Kasumi-1 (cell line): ENCODE data around the gene SLC35A2.

Experiments used
- DNase-seq, 2 experiments: peaks; one replicate each; lab custom pipeline; 2025; lab: John Stamatoyannopoulos, UW

Gene SLC35A2

GRCh38 chrX:48911412-48912182 lies at the start of gene SLC35A2:
TSS of gene SLC35A2 (minus strand) at chrX:48911646. CDS start at chrX:48911636, 10 bp downstream.
- DNase-seq, result peak; percentile 64 to 77

DNA sequence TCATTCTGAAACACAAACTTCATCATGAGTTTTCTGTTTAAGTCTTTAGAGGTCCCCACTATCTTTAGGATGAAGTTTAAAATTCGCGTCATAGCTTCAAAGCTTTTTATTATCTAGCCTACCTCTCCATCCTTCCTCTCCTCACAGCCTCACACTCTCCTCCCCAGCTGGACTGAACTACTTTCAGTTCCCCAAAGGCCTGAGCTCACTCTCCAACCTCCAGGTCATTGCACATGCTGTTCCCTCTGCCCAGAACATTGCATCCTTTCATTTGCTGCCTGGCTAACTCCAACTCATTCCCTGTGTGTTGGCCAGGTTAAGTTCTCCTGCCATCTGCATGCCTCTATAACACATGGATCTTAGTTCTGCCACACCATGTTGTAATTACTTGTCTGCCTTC lies 48.8 kb upstream of the SLC35A2 start:
- no peak for DNase-seq

DNA sequence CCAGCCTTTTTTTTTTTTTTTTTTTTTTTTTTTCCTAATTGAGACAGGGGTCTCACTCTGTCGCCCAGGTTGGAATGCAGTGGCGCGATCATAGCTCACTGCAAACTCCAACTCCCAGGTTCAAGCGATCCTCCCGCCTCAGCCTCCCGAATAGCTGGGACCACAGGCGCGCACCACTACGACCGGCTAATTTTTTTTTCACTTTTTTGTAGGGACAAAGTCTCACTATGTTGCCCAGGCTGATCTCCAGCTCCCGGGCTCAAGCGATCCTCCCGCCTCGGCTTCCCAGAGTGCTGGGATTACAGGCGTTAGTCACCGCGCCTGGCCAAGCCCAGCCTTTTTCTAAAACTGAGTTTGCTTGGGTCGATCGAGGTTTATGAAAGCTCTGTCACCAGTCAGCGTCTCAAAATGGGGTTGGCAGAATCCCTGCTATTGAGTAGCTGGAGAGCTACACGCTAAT lies 47.2 kb upstream of the SLC35A2 start:
- peak; percentile 7 to 32 for DNase-seq

GRCh38 chrX:48957827-48958634 lies 46.6 kb upstream of the SLC35A2 start:
- DNase-seq, result peak; percentile 92 to 94

GRCh38 chrX:48957477-48957826 lies 46.0 kb upstream of the SLC35A2 start, which contains the start of gene OTUD5:
TSS of gene OTUD5 (minus strand) at chrX:48957607. CDS start at chrX:48957570, 37 bp downstream.
- peak; percentile 38 to 53 for DNase-seq

GRCh38 chrX:48956728-48957414 lies 45.4 kb upstream of the SLC35A2 start:
- no peak for DNase-seq

DNA sequence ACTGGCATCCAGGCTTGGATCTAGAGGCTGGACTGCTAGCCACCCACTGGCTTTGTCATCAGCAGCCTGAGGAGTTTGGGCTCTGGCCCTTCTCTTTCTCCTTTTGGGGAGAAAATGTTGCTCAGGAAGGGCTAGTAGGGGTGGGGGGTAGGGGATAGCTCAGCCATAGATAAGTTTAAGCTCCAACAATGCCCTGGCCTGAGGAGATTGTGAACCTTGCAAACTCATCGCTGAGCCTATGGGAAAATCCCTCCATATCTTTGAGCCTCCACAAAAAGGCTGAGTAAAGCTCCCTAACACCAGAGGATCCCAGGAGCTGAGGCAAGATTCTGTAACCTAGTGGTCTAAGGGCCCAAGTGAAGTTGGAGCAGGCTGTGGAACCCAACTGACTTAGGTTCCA lies 37.1 kb upstream of the SLC35A2 start:
- DNase-seq, result no peak

GRCh38 chrX:48945517-48946348 lies 34.3 kb upstream of the SLC35A2 start:
- DNase-seq, result peak; percentile 20 to 57

DNA sequence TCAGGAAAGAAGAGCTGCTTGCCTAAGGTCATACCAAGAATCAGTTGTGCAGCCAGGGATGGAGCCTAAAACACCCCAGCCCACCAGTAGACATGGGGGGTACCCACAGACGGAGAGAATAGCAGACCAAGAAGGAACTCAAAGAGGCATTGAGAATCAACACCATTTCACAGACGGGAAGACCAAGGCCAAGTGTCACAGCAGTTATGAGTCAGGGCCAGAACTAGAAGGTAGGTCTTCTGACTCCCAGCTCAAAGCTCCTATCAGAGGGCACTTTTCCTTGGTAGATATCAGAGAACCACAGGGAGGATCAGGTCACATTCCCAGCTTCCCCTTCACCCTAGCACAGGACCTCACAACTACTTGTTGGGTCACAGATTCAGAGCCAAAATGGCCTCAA lies 31.4 kb upstream of the SLC35A2 start:
- DNase-seq, result no peak

DNA sequence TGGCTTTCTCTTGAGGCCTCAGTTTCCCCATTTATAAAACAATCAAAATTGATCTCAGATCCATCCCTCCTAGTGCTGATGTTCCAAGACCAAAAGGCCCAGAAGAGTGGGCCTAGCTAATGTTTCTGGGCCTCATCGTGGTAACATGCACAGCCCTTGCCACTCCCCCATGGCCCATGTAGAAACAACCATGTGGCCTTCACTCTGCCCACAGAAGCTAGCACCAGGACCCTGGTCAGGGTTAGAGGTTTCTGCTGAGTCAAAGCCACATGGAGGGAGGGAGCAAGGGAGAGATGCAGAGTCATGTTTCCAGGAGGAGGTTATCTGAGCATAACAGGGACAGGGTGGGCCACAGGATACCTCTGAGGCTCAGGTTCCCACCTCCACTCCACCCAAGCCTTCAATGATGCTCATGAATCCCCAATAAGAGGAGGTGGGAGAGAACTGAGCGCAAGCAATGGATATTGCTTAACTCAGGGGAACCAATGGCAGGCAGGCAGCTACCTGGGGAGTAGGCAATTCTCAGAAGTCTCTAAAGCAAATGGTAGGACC lies 29.0 kb upstream of the SLC35A2 start:
- DNase-seq, result no peak

DNA sequence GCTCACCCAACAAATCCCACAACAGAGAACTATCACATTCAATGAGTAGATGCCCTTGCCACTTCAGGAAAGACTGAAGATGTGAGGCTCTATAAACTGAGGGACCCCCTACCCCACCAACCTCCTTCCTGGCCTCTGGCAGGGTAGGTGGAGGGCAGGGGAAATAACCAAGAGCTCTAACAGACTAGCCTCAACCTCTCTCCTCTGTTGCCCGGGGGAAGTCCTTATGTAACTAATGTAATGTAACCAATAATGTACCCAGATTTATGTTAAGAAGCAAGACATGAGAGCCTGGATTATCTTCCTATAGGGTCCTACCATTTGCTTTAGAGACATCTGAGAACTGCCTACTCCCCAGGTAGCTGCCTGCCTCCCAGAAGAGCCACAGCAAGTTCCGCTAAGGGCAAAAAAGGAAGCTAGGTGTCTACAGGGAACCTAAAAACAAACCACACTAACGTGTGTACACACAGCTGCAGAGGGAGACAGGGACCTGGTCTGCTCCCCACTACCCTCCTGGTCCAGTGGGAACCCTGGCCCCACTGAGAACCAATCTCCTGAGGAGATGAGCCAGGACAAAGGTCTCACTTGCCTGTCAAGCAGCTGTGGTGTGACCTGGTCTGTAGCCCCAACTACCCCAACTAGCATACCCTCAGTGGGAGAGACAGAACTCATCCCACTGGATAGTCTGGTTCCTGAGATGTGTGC lies 28.2 kb upstream of the SLC35A2 start:
- DNase-seq, result no peak

GRCh38 chrX:48938721-48939425 lies 27.4 kb upstream of the SLC35A2 start:
- DNase-seq, result no peak

GRCh38 chrX:48937054-48937907 lies 25.8 kb upstream of the SLC35A2 start:
- DNase-seq, result peak; percentile 31 to 36

GRCh38 chrX:48936429-48937053 lies 25.1 kb upstream of the SLC35A2 start:
- DNase-seq, result no peak

- DNase-seq, result no peak
Observed at GRCh38 chrX:48935301-48935670, 23.8 kb upstream of the SLC35A2 start.

DNA sequence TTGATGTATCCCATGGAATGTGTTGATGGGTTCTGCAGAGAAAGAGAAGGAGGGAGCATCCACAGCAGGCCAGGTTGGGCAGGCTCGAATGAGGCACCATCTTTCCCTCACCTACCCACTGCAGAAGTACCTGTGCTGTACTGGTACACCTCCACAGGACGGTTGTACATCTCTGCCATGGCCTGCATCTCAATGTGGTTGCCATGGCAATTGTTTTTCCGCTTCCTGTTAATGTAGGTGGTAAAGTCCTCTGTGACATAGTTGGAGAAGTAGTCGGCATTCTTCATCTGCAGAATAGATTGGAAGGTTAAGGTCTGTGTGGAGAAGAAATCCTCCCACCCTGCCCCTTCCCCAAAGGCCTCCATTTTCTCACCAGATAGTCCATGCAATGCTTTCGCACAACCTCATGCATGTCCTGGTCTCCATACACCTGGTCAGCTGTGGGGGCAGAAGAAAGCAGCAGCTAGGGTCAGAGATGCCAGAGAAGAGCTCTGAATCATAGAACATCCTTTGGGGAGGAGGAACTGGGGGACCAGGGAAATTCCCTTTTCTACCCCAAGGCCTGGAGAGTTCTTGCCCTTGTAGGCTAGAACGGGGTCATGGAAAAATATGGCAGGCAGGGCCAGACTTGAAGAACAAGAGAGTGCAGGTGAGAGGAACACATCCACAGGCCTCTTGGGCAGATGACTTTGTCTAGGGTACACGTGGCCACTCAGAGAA lies 23.3 kb upstream of the SLC35A2 start:
- no peak for DNase-seq

DNA sequence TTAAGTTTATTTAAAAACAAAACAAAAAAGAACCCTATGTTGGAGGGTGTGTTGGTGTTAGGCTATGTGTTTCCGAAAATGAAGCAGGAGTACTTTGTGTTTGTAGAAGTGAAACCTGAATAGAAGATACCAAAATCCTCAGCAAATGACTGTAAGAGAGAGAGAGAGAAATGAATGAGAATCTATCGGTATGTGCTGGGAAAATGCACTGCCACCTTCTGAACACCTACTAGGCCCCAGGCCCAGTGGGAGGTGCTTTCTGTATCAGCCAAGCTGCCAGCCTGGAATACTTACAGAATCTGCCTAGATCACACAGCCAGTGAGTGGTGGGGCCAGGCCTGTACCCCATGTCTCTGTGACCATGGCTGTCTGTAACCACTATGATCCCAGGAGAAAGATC lies 22.3 kb upstream of the SLC35A2 start:
- no peak for DNase-seq
